ENCODE measurements around the gene UGT1A4. TPM values are rescaled to one million over a fixed set of nuclear protein-coding genes. Genes with fewer than 3 reads are reported as not detected.

The UGT1A4 gene
- total RNA-seq, 3 donors from 2014 or later = 2.4 to 7.0 (median 2.9) TPM

GRCh38 chr2:233798335-233799086 lies 80.0 kb downstream of the UGT1A4 start:
- ATAC-seq = no peak
- no peak for TF ChIP-seq CTCF (IDR thresholded peaks at IDR 0.05)
- intact Hi-C loops (cut with DNase I, micrococcal nuclease) = no loop called here
- Histone ChIP-seq H3K36me3 (ENCODE audit: low read depth) (no peaks in the 10 kb centered on the region), H3K9me3 (no peaks in the 10 kb centered on the region), H3K4me1 (ENCODE audit: low read depth) (no peaks in the 10 kb centered on the region), H3K4me3 (no peak overlapping the region)
- no peak for DNase-seq

- DNase-seq = no peak
- intact Hi-C loops (cut with DNase I, micrococcal nuclease) = no loop called here
Measured at GRCh38 chr2:233799087-233799665, 80.6 kb downstream of the UGT1A4 start.

GRCh38 chr2:233799716-233800115 lies 81.2 kb downstream of the UGT1A4 start:
- Histone ChIP-seq H3K4me3 (no peak overlapping the region), H3K9me3 (no peaks in the 10 kb centered on the region), H3K36me3 (ENCODE audit: low read depth) (no peaks in the 10 kb centered on the region), H3K4me1 (ENCODE audit: low read depth) (no peaks in the 10 kb centered on the region)
- DNase-seq = no peak
- no peak for TF ChIP-seq CTCF (IDR thresholded peaks at IDR 0.05)
- intact Hi-C loops (cut with DNase I, micrococcal nuclease) = no loop called here
- no peak for ATAC-seq

More at GRCh38 chr2:233799087-233799665, 80.6 kb downstream of the UGT1A4 start:
- no peak for TF ChIP-seq CTCF (IDR thresholded peaks at IDR 0.05)
- Histone ChIP-seq H3K4me1 (ENCODE audit: low read depth) (no peaks in the 10 kb centered on the region), H3K9me3 (no peaks in the 10 kb centered on the region), H3K4me3 (no peak overlapping the region), H3K36me3 (ENCODE audit: low read depth) (no peaks in the 10 kb centered on the region)
- ATAC-seq = no peak

- H3K36me3 ChIP-seq (ENCODE audit: low read depth) = no peaks in the 10 kb centered on the region
- H3K4me1 ChIP-seq (ENCODE audit: low read depth) = no peaks in the 10 kb centered on the region
- ATAC-seq (no peak), DNase-seq (no peak)
- no peaks in the 10 kb centered on the region for H3K9me3 ChIP-seq
- no peak for TF ChIP-seq CTCF (IDR thresholded peaks at IDR 0.05)
- H3K4me3 ChIP-seq = no peak overlapping the region
- intact Hi-C loops (cut with DNase I, micrococcal nuclease) = no loop called here
Measured at GRCh38 chr2:233800208-233800607, 81.7 kb downstream of the UGT1A4 start.

GRCh38 chr2:233801357-233802131 lies 83.0 kb downstream of the UGT1A4 start:
- intact Hi-C loops (cut with DNase I, micrococcal nuclease) = no loop called here
- ATAC-seq (no peak), DNase-seq (no peak)
- Histone ChIP-seq H3K36me3 (ENCODE audit: low read depth) (no peaks in the 10 kb centered on the region), H3K4me1 (ENCODE audit: low read depth) (no peaks in the 10 kb centered on the region), H3K4me3 (no peak overlapping the region), H3K9me3 (no peaks in the 10 kb centered on the region)
- no peak for TF ChIP-seq CTCF (IDR thresholded peaks at IDR 0.05)
